Psoas muscle (tissue), 8 donors: ENCODE measurements around the gene BRD7. TPM values are rescaled to one million over a fixed set of nuclear protein-coding genes. Genes with fewer than 3 reads are reported as not detected.
"Not testable (repeated sequence)": the region's sequence is repeated elsewhere in the genome, so short reads cannot be mapped to it uniquely, and the experiment has no call there.

Experiments
- ATAC-seq, 4 donors: fragments of 200-7000 bp; cut with Tn5 transposase; one replicate each; pipeline ENCODE4 v1.9.1; 2020; ENCODE audit warnings: moderate library complexity in 3 of 4, mild to moderate bottlenecking in 2 of 4
- DNase-seq, 2 donors: peaks; one replicate each; pipeline ENCODE4 v3.0.0-alpha.2; 2020
- H3K27ac ChIP-seq: fragments of 200-600 bp; one replicate; pipeline ENCODE4 v1.8.0; 2022
- H3K27me3 ChIP-seq, 3 donors: fragments of 200-600 bp in 1 of 3; one replicate each; pipeline versions ENCODE4 v1.6.1 to v1.8.0; 2013 to 2022; ENCODE audit warnings: low read length in 2 of 3, mild to moderate bottlenecking in 2 of 3, moderate library complexity in 1 of 3; ENCODE audit not compliant: insufficient read depth in 3 of 3
- H3K36me3 ChIP-seq, 2 donors: fragments of 200-600 bp in 1 of 2; one replicate each; pipeline versions ENCODE4 v1.6.1 to v1.8.0; 2013 to 2022; ENCODE audit warnings: low read depth in 1 of 2, mild to moderate bottlenecking in 1 of 2, moderate library complexity in 1 of 2; ENCODE audit not compliant: insufficient read depth in 1 of 2
- H3K4me1 ChIP-seq: fragments of 200-600 bp; one replicate; pipeline ENCODE4 v1.8.0; 2022
- H3K4me3 ChIP-seq: fragments of 200-600 bp; one replicate; pipeline ENCODE4 v1.8.0; 2022; ENCODE audit warnings: mild to moderate bottlenecking
- H3K9me3 ChIP-seq: fragments of 200-600 bp; one replicate; pipeline ENCODE4 v1.8.0; 2022
- CTCF ChIP-seq: fragments of 200-600 bp; IDR thresholded peaks from one replicate; pipeline ENCODE4 v1.8.0; 2022; ENCODE audit warnings: antibody characterized with exemption
- WGBS, 3 donors: extraction: QIAGEN DNeasy Blood & Tissue Kit; methylation state at CpG; one replicate each; pipeline versions ENCODE4 v1.1.6 to v1.1.7; 2013; 5-methylcytosine and 5-hydroxymethylcytosine counted together
- intact Hi-C, 2 donors: fragments of 100-400 bp; cut with DNase I; formaldehyde crosslinking; loops; one replicate each; pipeline versions ENCODE4 v1.11.0 to v1.14.2; 2022
- polyA plus RNA-seq, 3 donors: library from polyadenylated mRNA; stranded (reverse); fragments of 200-250 nt; gene quantifications; one replicate each; pipeline ENCODE4 v1.2.3, GENCODE V29; 2013
- total RNA-seq, 4 donors: library from RNA; stranded (reverse); fragmentation: NEBNext Ultra II Directional in 2 of 4; extraction: Animal tissue kit (Norgen Biotek cat#: 25700) in 2 of 4; gene quantifications; one replicate each; pipeline versions ENCODE4 v1.2.1 to v1.2.4, GENCODE V29; 2021 to 2023
- donor health status: healthy with polysubstance abuse.
- donor health status: DM: no; HTN: no; CAD: no; lungs with moderate emphysema.
- donor health status: Bipolar disorder and iron deficiency.
- donor health status: healthy.
- donor health status: DM: yes; HTN: yes; CAD: no.
- donor health status: DM: no; HTN: no; CAD: no.
- donor health status: DM: no; HTN: no; CAD: no.
- donor health status: DM: yes; HTN: yes; CAD: no.

The BRD7 gene
- total and polyA plus RNA-seq, 7 donors: 32.4 to 77.1 (median 49.1) TPM

- H3K4me1 ChIP-seq: no peaks in the 10 kb centered on the region
- intact Hi-C loops: loop anchor here in 1 of 2 donors (10.0 kb wide), 1 partner anchor 109 kb away; no protein-coding TSS in a partner anchor
- H3K27me3 ChIP-seq: no peaks in the 10 kb centered on the region
- DNase-seq (no peak), ATAC-seq (no peak)
- peaks cover 3 to 71% of the 10 kb centered on the region in 2 donors for H3K36me3 ChIP-seq
- H3K4me3 ChIP-seq: no peak overlapping the region
- TF ChIP-seq CTCF: no peak
- H3K9me3 ChIP-seq: no peaks in the 10 kb centered on the region
- no peak overlapping the region for H3K27ac ChIP-seq
- WGBS, 3 donors: 73 to 82% (median 75%) methylated on average over 1 of the region's 1 CpG
Observed at GRCh38 chr16:50354082-50354481, 14.7 kb downstream of the BRD7 start.

- DNase-seq: no peak
- Histone ChIP-seq H3K27ac (no peak overlapping the region), H3K36me3 (peaks cover 3 to 63% of the 10 kb centered on the region in 2 donors), H3K4me1 (no peaks in the 10 kb centered on the region), H3K4me3 (no peak overlapping the region), H3K27me3 (no peaks in the 10 kb centered on the region), H3K9me3 (no peaks in the 10 kb centered on the region)
- no peak for ATAC-seq
- intact Hi-C loops: loop anchor here in 1 of 2 donors (10.0 kb wide), 1 partner anchor 107 kb away; no protein-coding TSS in a partner anchor
- TF ChIP-seq CTCF: no peak
- 91 to 97% (median 94%) methylated on average over 2 of the region's 2 CpGs for WGBS, 3 donors
Observed at GRCh38 chr16:50351952-50352351, 16.8 kb downstream of the BRD7 start.

- Histone ChIP-seq H3K36me3 (peaks cover 3 to 62% of the 10 kb centered on the region in 2 donors), H3K4me1 (no peaks in the 10 kb centered on the region), H3K9me3 (no peaks in the 10 kb centered on the region), H3K4me3 (no peak overlapping the region), H3K27ac (no peak overlapping the region), H3K27me3 (no peaks in the 10 kb centered on the region)
- ATAC-seq: no peak
- DNase-seq: no peak
- intact Hi-C loops: loop anchor here in 1 of 2 donors (10.0 kb wide), 1 partner anchor 106 kb away; no protein-coding TSS in a partner anchor
- TF ChIP-seq CTCF: no peak
- WGBS, 3 donors: 95 to 98% (median 95%) methylated on average over 5 of the region's 5 CpGs
Observed at GRCh38 chr16:50351116-50351515, 17.7 kb downstream of the BRD7 start.

- H3K27me3 ChIP-seq, H3K27ac ChIP-seq, DNase-seq, ATAC-seq, H3K4me1 ChIP-seq, H3K9me3 ChIP-seq, intact Hi-C loops, H3K4me3 ChIP-seq: not testable (repeated sequence)
- H3K36me3 ChIP-seq: peaks cover 0 to 49% of the 10 kb centered on the region in 2 donors
- WGBS, 3 donors: 74 to 98% (median 94%) methylated on average over 2 of the region's 2 CpGs
Observed at GRCh38 chr16:50345210-50345609, 23.6 kb downstream of the BRD7 start.

- H3K4me3 ChIP-seq, H3K4me1 ChIP-seq, H3K27me3 ChIP-seq, ATAC-seq, H3K9me3 ChIP-seq, intact Hi-C loops, H3K27ac ChIP-seq, DNase-seq: not testable (repeated sequence)
- 77 to 79% (median 78%) methylated on average over 8 of the region's 8 CpGs for WGBS, 3 donors
- peaks cover 4 to 46% of the 10 kb centered on the region in 2 donors for H3K36me3 ChIP-seq
Observed at GRCh38 chr16:50343566-50343965, 25.2 kb downstream of the BRD7 start.

- Histone ChIP-seq H3K27me3 (no peaks in the 10 kb centered on the region), H3K36me3 (peaks cover 12 to 53% of the 10 kb centered on the region in 2 donors), H3K4me1 (peaks cover 9% of the 10 kb centered on the region), H3K4me3 (no peak overlapping the region), H3K9me3 (no peaks in the 10 kb centered on the region), H3K27ac (no peak overlapping the region)
- no peak for ATAC-seq
- intact Hi-C loops: no loop called here
- 36 to 62% (median 39%) methylated on average over 2 of the region's 2 CpGs for WGBS, 3 donors
- DNase-seq: no peak
- no peak for TF ChIP-seq CTCF
Observed at GRCh38 chr16:50340578-50340977, 28.2 kb downstream of the BRD7 start.
